Body of pancreas (tissue), 4 donors: Measurements from ENCODE around the gene SCN9A. TPM values are rescaled to one million over a fixed set of nuclear protein-coding genes. Genes with fewer than 3 reads are reported as not detected.

Source experiments
- ATAC-seq: fragments of 150-250 bp; one replicate; pipeline ENCODE4 v1.9.1; 2016
- DNase-seq, 4 donors: peaks; one replicate each; pipeline ENCODE4 v3.0.0-alpha.2; 2019
- H3K27ac ChIP-seq, 4 donors: fragments of 200-600 bp; sonication (generic); 1 replicate in 3 of 4; 2 replicates in 1 of 4; pipeline versions ENCODE4 v1.5.1 to v1.6.1; 2016 to 2019; ENCODE audit warnings: mild to moderate bottlenecking in 1 of 4, mixed read lengths in 1 of 4, moderate library complexity in 1 of 4
- H3K27me3 ChIP-seq, 2 donors: fragments of 200-600 bp; sonication (generic); one replicate each; pipeline ENCODE4 v1.6.0; 2016; ENCODE audit warnings: mild to moderate bottlenecking in 1 of 2
- H3K36me3 ChIP-seq, 2 donors: fragments of 200-600 bp; sonication (generic); replicated peaks in 1 of 2; 2 replicates each; pipeline ENCODE4 v1.5.1; 2016; ENCODE audit warnings: low read depth in 2 of 2; ENCODE audit not compliant: insufficient read depth in 1 of 2
- H3K4me1 ChIP-seq: fragments of 200-600 bp; sonication (generic); one replicate; pipeline ENCODE4 v1.6.0; 2016
- H3K4me3 ChIP-seq, 2 donors: fragments of 200-600 bp; sonication (generic); 1 replicate in 1 of 2; 2 replicates in 1 of 2; pipeline ENCODE4 v1.5.1; 2016 to 2019
- H3K9me3 ChIP-seq, 3 donors: fragments of 200-600 bp; sonication (generic); 1 replicate in 2 of 3; 2 replicates in 1 of 3; pipeline ENCODE4 v1.5.1; 2016
- CTCF ChIP-seq, 7 experiments: fragments of 450-650 bp in 4 of 7; fragments of 200-600 bp in 3 of 7; sonication (generic) in 3 of 7; IDR thresholded peaks; one replicate each; pipeline ENCODE4 v1.5.1; 2016 to 2019; ENCODE audit warnings: antibody characterized with exemption in 7 of 7
- POLR2A ChIP-seq, 3 donors: fragments of 450-650 bp; IDR thresholded peaks; one replicate each; pipeline ENCODE4 v1.6.1; 2016; ENCODE audit warnings: antibody characterized with exemption in 3 of 3, mild to moderate bottlenecking in 2 of 3
- WGBS, 2 donors: methylation state at CpG; one replicate each; pipeline ENCODE4 v1.1.5; 2017; 5-methylcytosine and 5-hydroxymethylcytosine counted together
- intact Hi-C: fragments of 100-400 bp; cut with DNase I; formaldehyde crosslinking; loops from one replicate; pipeline ENCODE4 v1.15.1; 2023
- total RNA-seq, 2 donors: library from RNA; depleted of rRNA; stranded (reverse); fragments of >200 nt; gene quantifications; one replicate each; pipeline ENCODE4 v1.1.0, GENCODE V29; 2016

The SCN9A gene
- total RNA-seq, 2 donors from 2014 or later = 9.9 to 11.9 TPM

- Histone ChIP-seq H3K27me3 (no peaks in the 10 kb centered on the region), H3K9me3 (no peaks in the 10 kb centered on the region), H3K27ac (no peak overlapping the region), H3K4me1 (no peaks in the 10 kb centered on the region), H3K4me3 (no peak overlapping the region), H3K36me3 (no peaks in the 10 kb centered on the region)
- ATAC-seq (no peak), DNase-seq (no peak)
- 25 to 68% methylated on average over 1 of the region's 1 CpG for WGBS, 2 donors
- intact Hi-C loops = no loop called here
- TF ChIP-seq CTCF (IDR thresholded peaks at IDR 0.05) (no peak), POLR2A (IDR thresholded peaks at IDR 0.05) (no peak)
Measured at GRCh38 chr2:166249318-166249717, 126.4 kb downstream of the SCN9A start.

DNA sequence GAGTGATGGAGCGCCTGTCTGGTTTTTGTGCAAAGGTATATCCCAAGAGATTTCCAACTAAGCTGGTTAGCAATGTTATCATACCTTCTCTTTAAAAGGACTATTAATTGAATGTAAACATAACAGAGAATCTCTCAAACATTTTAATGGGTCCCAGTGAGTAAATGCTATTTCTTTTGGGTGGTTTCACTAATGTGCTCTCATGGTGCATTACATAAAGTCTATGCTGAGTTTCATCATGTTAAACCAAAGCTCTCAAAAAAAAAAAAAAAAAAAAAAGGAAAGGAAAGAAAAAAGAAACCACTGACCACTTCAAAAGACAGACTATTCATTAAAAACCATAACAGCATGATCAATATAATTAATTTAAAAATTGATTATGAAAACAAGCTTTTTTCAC, 128.8 kb downstream of the SCN9A start:
- intact Hi-C loops = no loop called here
- Histone ChIP-seq H3K36me3 (no peaks in the 10 kb centered on the region), H3K4me1 (no peaks in the 10 kb centered on the region), H3K27me3 (no peaks in the 10 kb centered on the region), H3K9me3 (no peaks in the 10 kb centered on the region), H3K4me3 (no peak overlapping the region), H3K27ac (no peak overlapping the region)
- ATAC-seq (no peak), DNase-seq (no peak)
- TF ChIP-seq POLR2A (IDR thresholded peaks at IDR 0.05) = no peak
- no peak for TF ChIP-seq CTCF (IDR thresholded peaks at IDR 0.05)
- 92 to 94% methylated on average over 1 of the region's 1 CpG for WGBS, 2 donors

DNA sequence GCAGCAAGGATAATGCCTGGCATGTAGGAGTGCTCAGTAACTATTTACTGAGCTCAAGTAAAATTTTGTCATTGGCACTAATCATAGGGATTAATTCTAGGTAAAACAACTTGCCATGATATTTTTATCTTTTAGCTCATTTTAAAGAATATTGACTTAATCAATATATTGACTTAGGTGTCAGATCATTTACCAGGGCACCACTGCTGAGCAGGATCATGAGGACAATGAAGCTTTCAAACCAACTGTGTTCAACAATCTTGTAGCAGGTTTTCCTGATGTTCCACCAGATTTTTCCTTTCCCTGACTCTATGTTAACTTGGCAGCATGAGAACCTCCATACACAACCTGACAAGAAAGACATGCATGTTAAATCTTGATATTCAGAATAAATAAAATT, 133.4 kb downstream of the SCN9A start:
- Histone ChIP-seq H3K4me1 (no peaks in the 10 kb centered on the region), H3K36me3 (no peaks in the 10 kb centered on the region), H3K27ac (no peak overlapping the region), H3K27me3 (no peaks in the 10 kb centered on the region), H3K4me3 (no peak overlapping the region), H3K9me3 (no peaks in the 10 kb centered on the region)
- intact Hi-C loops = no loop called here
- TF ChIP-seq CTCF (IDR thresholded peaks at IDR 0.05) = no peak
- no peak for TF ChIP-seq POLR2A (IDR thresholded peaks at IDR 0.05)
- ATAC-seq = no peak
- no peak for DNase-seq

DNA sequence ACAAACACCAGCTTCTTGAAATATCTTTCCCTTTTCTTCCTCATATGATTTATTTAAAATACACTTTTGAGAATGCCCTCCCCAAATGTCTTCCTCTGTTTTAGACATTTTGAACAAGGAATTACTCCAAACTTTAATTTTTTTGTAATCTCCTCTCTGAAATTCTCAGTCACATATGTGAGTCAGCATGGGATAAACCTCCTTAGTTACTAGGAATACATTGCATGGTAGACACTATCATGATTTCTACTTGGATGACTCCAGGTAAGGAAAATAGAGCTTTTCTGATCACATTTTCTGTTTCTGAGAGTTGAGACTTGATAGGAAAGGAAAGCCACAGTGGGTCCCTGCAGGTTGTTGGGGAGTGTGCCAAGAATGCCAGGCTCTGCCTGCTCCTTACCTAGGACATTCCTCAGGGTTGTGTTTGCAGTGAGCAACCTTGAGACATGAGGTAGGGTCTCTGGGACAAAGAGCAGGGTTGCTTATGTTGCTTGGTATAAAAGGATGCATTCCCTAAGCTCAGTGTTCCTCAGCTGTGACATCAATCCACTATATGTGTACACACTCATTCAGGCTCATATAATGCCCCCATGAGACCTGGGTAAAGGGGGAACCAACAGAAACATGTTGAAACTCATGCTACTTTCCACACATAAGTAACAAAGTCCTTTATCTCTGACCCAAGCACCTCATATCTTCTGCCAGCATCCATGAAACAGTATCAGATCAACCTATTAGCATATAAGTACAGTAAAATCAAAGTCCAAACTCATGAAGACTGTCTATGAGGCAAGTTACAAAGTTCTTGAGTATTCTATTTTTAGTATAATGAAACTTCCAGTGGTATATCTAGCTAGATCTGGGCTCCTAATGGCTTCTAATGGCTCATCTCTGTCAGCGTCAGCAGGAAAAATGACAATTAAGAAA, 135.1 kb downstream of the SCN9A start:
- no peaks in the 10 kb centered on the region for H3K36me3 ChIP-seq
- H3K4me3 ChIP-seq = no peak overlapping the region
- intact Hi-C loops = no loop called here
- no peak overlapping the region for H3K27ac ChIP-seq
- H3K4me1 ChIP-seq = no peaks in the 10 kb centered on the region
- H3K9me3 ChIP-seq = no peaks in the 10 kb centered on the region
- no peak for TF ChIP-seq CTCF (IDR thresholded peaks at IDR 0.05)
- no peak for TF ChIP-seq POLR2A (IDR thresholded peaks at IDR 0.05)
- WGBS, 2 donors = 96% methylated on average over 1 of the region's 1 CpG
- H3K27me3 ChIP-seq = no peaks in the 10 kb centered on the region
- ATAC-seq (no peak), DNase-seq (peak in 1 of 4 donors; percentile 12)

- H3K4me1 ChIP-seq = no peaks in the 10 kb centered on the region
- no peaks in the 10 kb centered on the region for H3K9me3 ChIP-seq
- H3K4me3 ChIP-seq = no peak overlapping the region
- no peak overlapping the region for H3K27ac ChIP-seq
- H3K36me3 ChIP-seq = no peaks in the 10 kb centered on the region
- DNase-seq (no peak), ATAC-seq (no peak)
- WGBS, 2 donors = 81 to 90% methylated on average over 3 of the region's 3 CpGs
- TF ChIP-seq POLR2A (IDR thresholded peaks at IDR 0.05) (no peak), CTCF (IDR thresholded peaks at IDR 0.05) (no peak)
- H3K27me3 ChIP-seq = no peaks in the 10 kb centered on the region
- intact Hi-C loops = no loop called here
Measured at GRCh38 chr2:166239548-166239947, 136.2 kb downstream of the SCN9A start.
